ENCODE results near the gene HES2.
"Not testable (repeated sequence)": the region's sequence is repeated elsewhere in the genome, so short reads cannot be mapped to it uniquely, and the experiment has no call there.

GRCh38 chr1:6437012-6437700 is 17.4 kb upstream of the HES2 start:
- TF ChIP-seq CTCF (IDR thresholded peaks at IDR 0.05), result peak in 2 of 5 experiments; percentile 15 to 18
- not testable (repeated sequence) for TF ChIP-seq POLR2A (IDR thresholded peaks at IDR 0.05)

Measured in transverse colon (tissue), 3 donors.